DND-41 (cell line): ENCODE results near the gene CLEC2D.

Experiments used
- ATAC-seq: fragments of 200-7000 bp; cut with Tn5 transposase; 3 replicates; pipeline ENCODE4 v1.9.1; 2021; ENCODE audit warnings: low read depth; ENCODE audit not compliant: insufficient read depth
- DNase-seq: peaks from one replicate; pipeline ENCODE4 v3.0.0-alpha.2; 2020
- H2AFZ ChIP-seq: 2 replicates; pipeline ENCODE4 v1.6.0; 2012; ENCODE audit warnings: low read depth, low read length
- H3K27ac ChIP-seq: 2 replicates; pipeline ENCODE4 v1.5.1; 2012; ENCODE audit warnings: low read length, inconsistent platforms
- H3K27me3 ChIP-seq: fragments of 200-600 bp; sonication (generic); 2 replicates; pipeline ENCODE4 v1.6.0; 2012; ENCODE audit warnings: low read length, mild to moderate bottlenecking, inconsistent platforms; ENCODE audit not compliant: insufficient read depth, poor library complexity
- H3K36me3 ChIP-seq: 2 replicates; pipeline ENCODE4 v1.5.1; 2012; ENCODE audit warnings: low read length, inconsistent platforms; ENCODE audit not compliant: insufficient read depth
- H3K4me1 ChIP-seq: 2 replicates; pipeline ENCODE4 v1.5.1; 2012; ENCODE audit warnings: mild to moderate bottlenecking, low read length; ENCODE audit not compliant: insufficient read depth
- H3K4me2 ChIP-seq: 2 replicates; pipeline ENCODE4 v1.6.0; 2012; ENCODE audit warnings: mild to moderate bottlenecking, moderate library complexity, low read length, inconsistent platforms; ENCODE audit not compliant: insufficient read depth
- H3K4me3 ChIP-seq, 2 experiments: fragments of 200-600 bp in 1 of 2; shearing (Covaris generic) in 1 of 2; 2 replicates each; pipeline ENCODE4 v1.5.1; 2012 to 2016; ENCODE audit warnings: inconsistent platforms in 2 of 2, low read length in 2 of 2, mild to moderate bottlenecking in 2 of 2, low read depth in 1 of 2, moderate library complexity in 1 of 2
- H3K79me2 ChIP-seq: 2 replicates; pipeline ENCODE4 v1.6.0; 2012; ENCODE audit warnings: low read length, inconsistent platforms; ENCODE audit not compliant: insufficient read depth
- H3K9ac ChIP-seq: 2 replicates; pipeline ENCODE4 v1.6.0; 2012; ENCODE audit warnings: low read depth, mild to moderate bottlenecking, inconsistent platforms, low read length, moderate library complexity
- H3K9me3 ChIP-seq: 2 replicates; pipeline ENCODE4 v1.5.1; 2012; ENCODE audit warnings: low read length, moderate library complexity, mild to moderate bottlenecking, inconsistent platforms; ENCODE audit not compliant: insufficient read depth, severe bottlenecking
- H4K20me1 ChIP-seq: 2 replicates; pipeline ENCODE4 v1.6.0; 2012; ENCODE audit warnings: low read length; ENCODE audit not compliant: insufficient read depth
- EZH2 ChIP-seq: IDR thresholded peaks from 3 replicates; pipeline ENCODE4 v1.6.1; 2012; ENCODE audit warnings: borderline replicate concordance, low read depth, mild to moderate bottlenecking, moderate library complexity, low read length, inconsistent platforms; ENCODE audit not compliant: severe bottlenecking
- TF ChIP-seq, protein P1 (sequence below): IDR thresholded peaks from 2 replicates; pipeline ENCODE4 v1.5.1; 2012; ENCODE audit warnings: borderline replicate concordance, low read length, moderate library complexity, mild to moderate bottlenecking; ENCODE audit not compliant: poor library complexity, severe bottlenecking; ENCODE audit errors: extremely low read depth

Gene CLEC2D

DNA sequence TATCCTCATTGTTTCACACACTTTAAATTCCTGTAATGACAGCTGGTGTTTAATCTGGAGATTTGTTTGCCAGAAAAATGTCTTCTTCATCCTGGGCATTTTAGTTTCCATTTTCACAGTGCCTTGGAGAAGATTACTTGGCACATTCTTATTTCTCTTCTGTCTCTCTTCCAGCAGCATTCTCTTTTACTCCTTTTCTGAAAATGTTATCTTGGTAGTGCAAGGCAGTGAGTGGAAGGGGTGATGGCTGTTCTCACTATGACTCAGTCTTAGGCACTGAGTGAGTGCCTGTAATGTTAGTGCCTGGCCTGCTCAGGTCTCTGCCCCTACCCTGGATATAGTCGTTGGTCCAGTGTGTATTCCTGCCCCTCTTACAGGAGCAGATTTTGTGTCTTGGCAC is 50.3 kb downstream of the CLEC2D start:
- Histone ChIP-seq H3K4me2 (no peak overlapping the region), H3K27me3 (no peaks in the 10 kb centered on the region), H4K20me1 (no peaks in the 10 kb centered on the region), H3K36me3 (no peaks in the 10 kb centered on the region), H3K9me3 (no peaks in the 10 kb centered on the region), H3K4me1 (no peaks in the 10 kb centered on the region), H3K79me2 (no peaks in the 10 kb centered on the region), H3K27ac (no peak overlapping the region), H3K9ac (no peak overlapping the region), H3K4me3 (no peak overlapping the region), H2AFZ (no peak overlapping the region)
- TF ChIP-seq EZH2: no peak
- TF ChIP-seq, protein P1, sequence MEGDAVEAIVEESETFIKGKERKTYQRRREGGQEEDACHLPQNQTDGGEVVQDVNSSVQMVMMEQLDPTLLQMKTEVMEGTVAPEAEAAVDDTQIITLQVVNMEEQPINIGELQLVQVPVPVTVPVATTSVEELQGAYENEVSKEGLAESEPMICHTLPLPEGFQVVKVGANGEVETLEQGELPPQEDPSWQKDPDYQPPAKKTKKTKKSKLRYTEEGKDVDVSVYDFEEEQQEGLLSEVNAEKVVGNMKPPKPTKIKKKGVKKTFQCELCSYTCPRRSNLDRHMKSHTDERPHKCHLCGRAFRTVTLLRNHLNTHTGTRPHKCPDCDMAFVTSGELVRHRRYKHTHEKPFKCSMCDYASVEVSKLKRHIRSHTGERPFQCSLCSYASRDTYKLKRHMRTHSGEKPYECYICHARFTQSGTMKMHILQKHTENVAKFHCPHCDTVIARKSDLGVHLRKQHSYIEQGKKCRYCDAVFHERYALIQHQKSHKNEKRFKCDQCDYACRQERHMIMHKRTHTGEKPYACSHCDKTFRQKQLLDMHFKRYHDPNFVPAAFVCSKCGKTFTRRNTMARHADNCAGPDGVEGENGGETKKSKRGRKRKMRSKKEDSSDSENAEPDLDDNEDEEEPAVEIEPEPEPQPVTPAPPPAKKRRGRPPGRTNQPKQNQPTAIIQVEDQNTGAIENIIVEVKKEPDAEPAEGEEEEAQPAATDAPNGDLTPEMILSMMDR: no peak
- DNase-seq: no peak
- no peak for ATAC-seq

DNA sequence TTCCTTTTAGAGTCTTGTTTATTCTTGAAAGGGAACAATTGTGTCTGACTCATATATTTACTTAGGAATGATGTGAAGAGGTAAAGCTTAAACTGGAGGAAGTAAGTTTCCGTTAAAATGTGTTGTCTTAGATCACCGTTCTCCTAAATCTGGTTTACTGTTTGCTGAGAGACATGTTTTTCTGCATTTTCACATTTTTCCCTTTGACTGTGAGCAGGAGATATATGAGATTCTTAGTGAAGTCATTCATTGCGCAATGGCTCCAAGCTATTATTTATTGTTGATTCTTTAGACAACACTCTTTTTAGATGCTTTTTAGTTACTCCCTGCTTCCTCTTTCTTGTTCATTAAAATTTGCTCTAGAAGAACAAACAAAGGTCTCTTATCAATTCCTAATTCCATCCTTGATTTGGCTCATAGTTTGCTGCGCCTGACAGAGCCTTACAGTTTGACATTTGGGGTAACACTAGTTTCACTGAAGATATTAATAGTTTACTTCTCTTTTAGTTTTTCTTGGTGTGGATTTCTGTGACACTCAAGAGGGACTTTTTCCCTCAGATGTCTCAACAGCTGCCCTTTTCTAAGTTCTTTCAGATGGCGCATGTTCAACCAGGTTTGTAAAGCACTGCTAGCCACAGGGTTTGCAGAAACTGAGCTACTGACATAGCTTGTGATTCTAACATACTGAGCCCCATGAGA is 52.0 kb downstream of the CLEC2D start:
- no peaks in the 10 kb centered on the region for H3K79me2 ChIP-seq
- H3K4me2 ChIP-seq: no peak overlapping the region
- no peaks in the 10 kb centered on the region for H3K27me3 ChIP-seq
- DNase-seq (no peak), ATAC-seq (no peak)
- no peak overlapping the region for H3K27ac ChIP-seq
- TF ChIP-seq, protein P1: no peak
- no peak for TF ChIP-seq EZH2
- no peak overlapping the region for H2AFZ ChIP-seq
- no peaks in the 10 kb centered on the region for H3K36me3 ChIP-seq
- H3K4me3 ChIP-seq: no peak overlapping the region
- H3K9ac ChIP-seq: no peak overlapping the region
- H4K20me1 ChIP-seq: no peaks in the 10 kb centered on the region
- no peaks in the 10 kb centered on the region for H3K9me3 ChIP-seq
- H3K4me1 ChIP-seq: no peaks in the 10 kb centered on the region

DNA sequence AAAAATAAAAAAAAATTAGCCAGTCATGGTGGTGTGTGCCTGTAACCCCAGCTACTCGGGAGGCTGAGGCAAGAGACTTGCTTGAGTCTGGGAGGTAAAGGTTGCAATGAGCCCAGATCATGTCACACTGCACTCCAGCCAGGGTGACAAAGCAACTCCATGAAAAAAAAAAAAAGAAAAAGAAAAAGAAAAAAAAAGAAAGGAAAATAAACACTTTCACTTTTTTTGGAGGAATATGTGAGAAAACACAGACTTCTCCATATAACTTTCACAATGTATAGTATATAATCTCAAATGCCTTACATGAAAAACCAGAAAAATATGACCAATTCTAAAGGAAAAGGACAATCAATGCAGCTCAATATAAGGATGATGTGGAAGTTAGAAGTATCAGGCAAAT is 54.5 kb downstream of the CLEC2D start:
- Histone ChIP-seq H3K27ac (no peak overlapping the region), H3K36me3 (no peaks in the 10 kb centered on the region), H3K4me1 (no peaks in the 10 kb centered on the region), H3K4me2 (no peak overlapping the region), H3K9ac (no peak overlapping the region), H3K9me3 (no peaks in the 10 kb centered on the region), H3K79me2 (no peaks in the 10 kb centered on the region), H3K4me3 (no peak overlapping the region), H3K27me3 (no peaks in the 10 kb centered on the region), H4K20me1 (no peaks in the 10 kb centered on the region), H2AFZ (no peak overlapping the region)
- TF ChIP-seq, protein P1: no peak
- no peak for TF ChIP-seq EZH2
- ATAC-seq (no peak), DNase-seq (no peak)
